HuH-7.5 (cell line): ENCODE measurements around the gene EIF3C.
"Not testable (repeated sequence)": the region's sequence is repeated elsewhere in the genome, so short reads cannot be mapped to it uniquely, and the experiment has no call there.

Source experiments
- DNase-seq: peaks from one replicate; pipeline ENCODE4 v3.0.0; 2011; ENCODE audit warnings: low spot score

The EIF3C gene

DNA sequence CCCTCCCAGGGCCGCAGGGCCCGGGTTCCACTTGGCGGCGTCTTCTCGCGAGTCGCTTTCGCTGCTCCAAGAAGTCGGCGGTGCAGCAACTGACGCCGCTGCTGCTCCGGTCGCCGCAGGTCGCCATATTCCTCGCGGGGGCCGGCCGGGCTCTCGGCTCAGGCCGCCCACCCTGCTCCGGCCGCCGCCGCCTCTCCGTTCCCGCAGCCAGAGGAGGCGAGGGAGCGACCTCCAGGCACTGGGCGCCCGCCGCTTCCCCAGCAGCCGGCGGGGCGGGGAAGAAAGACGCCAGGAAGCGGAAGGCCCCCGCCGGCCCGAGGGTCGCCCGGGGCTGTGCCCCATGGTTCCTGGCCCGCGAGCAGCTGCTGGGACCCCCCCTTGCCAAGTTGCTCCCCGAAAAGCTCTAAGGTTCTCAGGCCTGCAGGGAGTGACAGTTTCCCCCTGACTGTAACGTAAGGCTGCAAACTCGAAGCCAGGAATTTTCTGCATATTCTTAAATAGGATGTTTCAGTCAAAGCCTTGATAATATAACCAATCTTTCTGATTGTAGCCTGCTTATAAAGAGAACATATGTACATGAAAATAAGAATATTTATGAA lies 39.3 kb downstream of the EIF3C start:
- DNase-seq, result not testable (repeated sequence)

DNA sequence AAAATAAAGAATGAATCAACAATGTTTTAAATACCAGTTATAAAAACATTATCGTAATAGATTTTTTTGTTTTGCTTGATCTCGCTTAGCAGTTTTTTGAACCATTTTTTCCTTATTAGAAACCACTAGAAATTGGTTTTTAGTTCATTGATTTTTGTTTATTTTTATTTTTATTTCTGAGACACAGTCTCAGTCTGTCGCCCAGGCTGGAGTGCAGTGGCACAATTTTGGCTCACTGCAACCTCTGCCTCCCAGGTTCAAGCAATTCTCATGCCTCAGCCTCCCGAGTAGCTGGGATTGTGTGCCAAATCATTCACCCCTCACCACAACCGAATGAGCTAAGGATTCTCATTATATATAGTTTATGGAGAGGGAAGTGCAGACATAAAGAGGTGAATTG lies 40.2 kb downstream of the EIF3C start, which contains the start of gene NPIPB9:
Gene NPIPB9, plus strand, starts transcription at position 301 of the 400 bp plus-strand sequence.
- not testable (repeated sequence) for DNase-seq

DNA sequence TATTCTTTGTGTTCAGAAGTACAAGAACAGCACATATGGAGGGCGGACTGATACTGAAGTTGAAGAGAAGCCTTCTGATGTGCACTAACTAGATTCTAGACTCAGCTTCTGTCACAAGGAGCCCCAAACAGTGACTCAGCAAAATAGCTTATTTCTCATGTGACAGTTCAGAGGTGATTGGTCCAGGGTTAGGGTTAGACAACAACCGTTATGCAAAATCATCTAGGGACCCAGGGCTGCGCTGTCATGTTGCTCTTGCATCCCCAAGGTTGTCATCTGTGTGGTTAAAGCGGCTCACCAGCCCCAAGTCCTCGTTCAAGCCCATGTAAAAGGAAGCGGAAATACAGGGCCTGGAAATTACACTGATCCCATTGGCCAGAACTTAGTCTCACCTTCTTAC lies 70.4 kb downstream of the EIF3C start:
- DNase-seq, result not testable (repeated sequence)

DNA sequence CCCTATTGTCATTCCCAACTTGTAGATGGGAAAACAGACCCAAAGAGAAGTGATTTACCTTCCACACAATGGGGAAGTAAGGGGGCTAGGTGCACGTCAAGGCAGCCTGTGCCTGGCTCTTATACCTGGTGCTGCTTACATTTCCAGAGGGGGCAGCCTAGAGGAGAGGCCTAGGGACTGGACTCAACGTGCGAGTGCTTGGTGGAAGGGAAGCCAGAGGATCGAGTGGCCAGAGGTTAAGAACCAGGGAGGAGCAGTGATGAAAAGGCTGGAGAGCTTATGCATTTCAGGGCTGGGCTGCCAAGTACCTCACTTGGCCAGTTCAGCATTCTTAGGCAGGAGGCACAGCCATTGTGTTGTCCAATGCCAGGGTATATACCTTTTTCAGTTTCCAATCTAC lies 71.1 kb downstream of the EIF3C start:
- DNase-seq, result not testable (repeated sequence)
